GM18502 (cell line): ENCODE measurements around the gene ABHD12.

Experiments used
- ATAC-seq: cut with Tn5 transposase; IDR thresholded peaks from one replicate; pipeline ENCODE4 v1.9.1; 2021; ENCODE audit warnings: mild to moderate bottlenecking; ENCODE audit not compliant: unreplicated experiment, poor library complexity

Gene ABHD12

DNA sequence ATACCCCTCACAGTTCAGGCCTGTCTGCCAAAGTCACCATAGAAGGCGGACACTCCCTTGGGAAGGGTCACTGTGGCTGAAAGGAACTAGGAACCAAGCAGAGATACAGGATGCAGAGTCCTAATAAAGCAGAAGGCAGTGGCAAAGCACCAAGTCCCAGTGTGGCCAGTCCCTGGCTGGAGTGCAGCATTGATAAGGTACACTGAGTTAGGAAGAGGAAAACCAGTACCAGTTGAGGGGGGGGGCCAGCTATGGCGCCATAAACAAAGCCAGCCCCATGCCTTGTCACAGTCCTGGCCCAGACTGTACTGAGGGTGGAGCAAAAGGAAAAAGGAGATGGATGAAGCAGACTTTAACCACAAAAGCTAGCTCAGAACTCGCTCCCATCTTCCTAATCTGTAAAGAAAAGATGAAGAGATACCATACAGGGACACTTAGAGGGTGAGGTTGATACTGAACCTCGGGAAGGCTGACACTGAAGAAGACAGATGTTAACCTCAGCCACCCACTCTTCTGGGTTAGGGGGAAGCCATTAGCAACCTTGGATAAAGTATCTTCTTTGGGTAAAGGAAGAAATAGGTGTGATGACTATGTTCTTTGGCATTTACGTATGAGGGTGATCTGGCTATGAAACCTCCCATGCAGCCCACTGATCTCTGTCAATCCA is 7.8 kb downstream of the ABHD12 start:
- no peak for ATAC-seq

DNA sequence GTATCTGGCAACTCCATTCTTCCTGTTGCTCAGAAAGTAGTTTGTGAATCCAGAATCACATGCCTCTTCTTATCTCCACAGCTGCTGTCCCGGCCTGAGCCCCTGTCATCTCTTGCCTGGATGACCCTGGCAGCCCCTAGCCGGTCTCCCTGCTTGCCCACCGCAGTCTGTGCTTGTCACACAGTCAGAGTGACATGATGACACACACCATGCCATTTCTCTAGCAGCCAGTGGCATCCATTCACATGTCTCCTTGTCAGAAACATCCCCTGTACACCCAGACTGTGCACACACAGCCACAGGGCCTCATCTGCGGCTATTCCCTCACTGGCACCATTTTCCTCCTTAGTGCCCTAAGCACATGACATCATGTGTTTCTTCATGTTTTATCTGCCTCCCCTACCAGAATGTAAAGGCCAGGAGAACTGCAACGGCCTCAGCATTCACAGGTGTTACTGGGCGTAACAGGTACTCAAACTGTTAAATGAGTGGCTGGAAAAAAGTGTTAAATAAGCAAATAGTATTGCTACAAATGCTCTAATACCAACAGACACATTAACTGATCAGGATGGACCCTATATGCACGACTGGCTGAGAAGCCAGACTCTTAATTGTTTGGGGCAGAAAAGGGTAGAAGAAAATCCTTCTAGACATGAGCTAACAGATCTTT is 9.6 kb downstream of the ABHD12 start:
- ATAC-seq = no peak

DNA sequence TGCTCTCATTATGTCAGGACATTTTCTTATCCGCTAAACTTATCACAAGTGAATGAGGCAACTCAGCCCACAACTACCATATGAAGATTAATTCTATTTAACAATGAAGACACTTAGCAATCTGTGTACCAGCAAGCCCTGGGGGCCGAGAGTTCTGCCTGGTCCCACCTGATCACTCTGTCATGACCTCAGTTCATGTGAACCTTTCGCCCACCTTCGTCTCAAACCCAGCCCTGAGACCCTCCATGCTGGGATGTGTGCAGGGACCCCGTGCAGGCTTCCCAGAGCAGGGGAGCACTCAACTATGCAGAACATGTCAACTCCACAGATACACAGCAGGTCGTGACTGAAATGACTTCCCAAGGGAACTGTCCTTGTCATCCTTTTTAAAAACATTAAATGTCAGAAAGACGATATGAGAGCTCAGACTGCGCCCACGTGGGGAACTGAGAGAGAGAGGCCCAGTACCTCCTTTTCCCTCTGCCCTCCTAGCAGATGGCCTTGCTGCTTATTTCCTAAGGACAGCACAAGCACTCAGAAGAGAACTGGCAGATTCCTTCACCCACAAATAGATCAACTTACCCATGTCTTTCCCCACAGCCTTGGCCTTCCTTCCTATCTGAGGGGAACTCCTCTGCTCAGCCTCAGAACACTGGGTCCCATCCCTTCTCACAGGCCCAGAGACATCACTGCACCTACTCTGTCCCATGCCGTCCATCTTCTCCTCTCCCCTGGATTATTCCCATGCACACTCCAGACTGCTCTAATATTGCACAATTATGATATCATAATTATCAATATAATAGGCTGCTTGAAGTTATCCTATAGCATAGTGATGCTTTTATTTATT is 11.5 kb downstream of the ABHD12 start:
- no peak for ATAC-seq

DNA sequence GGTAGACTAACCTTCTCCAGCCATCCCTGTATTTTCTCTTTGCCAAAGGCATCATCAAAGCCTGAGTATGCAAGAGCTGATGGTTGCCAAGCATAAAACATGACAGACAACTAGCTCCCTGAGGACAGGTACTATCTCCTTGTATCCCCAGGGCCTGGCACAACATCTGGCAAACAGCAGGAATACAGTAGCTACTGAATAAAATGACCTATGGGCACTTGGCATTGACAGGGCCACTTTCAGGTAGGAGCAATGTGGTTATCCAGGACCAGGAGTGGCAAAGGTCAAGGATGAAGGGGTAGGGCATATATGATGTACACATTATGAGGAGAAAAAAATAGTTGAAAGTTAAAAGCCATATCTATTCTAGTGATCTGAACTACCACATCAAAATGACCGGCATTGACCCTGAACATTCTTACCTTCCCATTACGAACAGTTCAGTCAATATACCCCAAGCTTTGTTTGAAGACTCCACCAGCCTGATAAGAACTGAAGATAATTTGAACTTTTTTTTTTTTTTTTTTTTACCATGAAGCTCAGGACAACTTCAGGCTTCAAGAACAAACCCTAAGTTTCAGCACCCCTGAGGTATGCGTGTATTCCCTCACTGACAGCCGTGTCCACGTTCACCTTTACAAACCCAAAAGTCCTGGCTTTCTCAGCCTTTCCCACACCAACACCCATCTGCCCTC is 12.3 kb downstream of the ABHD12 start:
- ATAC-seq = no peak

DNA sequence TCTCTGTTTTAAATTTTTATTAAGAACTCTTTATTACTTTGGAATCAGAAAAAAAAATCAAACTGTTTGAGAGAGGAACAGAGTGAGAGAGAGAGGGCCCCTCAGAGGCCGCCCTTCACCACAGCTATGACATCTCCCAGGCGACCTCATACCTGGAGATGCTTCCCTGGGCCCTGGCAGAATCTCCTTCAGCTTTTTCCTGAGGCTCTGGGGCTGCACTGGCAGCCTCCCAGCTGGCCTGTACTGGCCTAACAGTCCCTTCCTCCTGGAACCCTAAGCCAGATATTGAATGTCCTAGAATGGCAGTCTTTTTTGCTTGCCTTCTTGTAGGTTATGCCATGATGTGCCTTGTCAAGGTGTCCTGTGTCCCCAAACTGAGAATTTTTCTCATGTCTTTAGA is 13.7 kb downstream of the ABHD12 start:
- no peak for ATAC-seq

DNA sequence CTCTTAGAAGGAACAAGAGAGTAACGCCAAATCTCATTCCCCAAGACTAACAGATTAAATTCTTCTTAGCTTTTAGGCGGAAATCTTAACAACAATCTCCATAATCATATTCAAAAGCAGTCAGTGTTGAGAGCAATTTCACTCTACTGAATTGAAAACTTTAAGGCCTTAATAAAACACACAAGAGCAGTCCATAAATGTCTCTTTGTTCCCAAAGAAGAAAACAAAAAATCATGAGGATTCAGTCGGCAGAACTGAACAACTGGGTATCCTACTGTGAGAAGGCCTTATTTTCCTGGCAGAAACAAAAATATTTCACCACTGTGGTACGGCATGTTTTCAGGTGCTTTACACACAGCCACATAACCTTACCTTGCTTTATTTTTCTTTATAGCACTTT is 14.4 kb downstream of the ABHD12 start:
- no peak for ATAC-seq

DNA sequence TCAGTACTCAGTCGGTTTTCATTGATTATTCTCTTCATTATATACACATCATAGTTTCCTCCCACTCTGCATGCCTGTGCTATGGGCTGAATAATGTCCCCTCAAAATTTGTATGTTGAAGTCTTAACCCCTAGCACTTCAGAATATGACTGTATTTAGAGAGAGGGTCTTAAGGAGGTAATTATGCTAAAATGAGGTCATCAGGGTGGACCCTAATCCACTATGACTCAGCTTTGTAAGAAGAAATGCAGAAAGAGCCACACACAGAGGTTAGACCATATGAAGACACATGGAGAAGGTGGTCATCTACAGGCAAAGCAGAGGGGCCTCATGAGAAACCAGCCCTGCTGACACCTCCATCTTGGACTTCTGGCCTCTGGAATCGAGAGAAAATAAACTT is 15.8 kb downstream of the ABHD12 start:
- no peak for ATAC-seq

DNA sequence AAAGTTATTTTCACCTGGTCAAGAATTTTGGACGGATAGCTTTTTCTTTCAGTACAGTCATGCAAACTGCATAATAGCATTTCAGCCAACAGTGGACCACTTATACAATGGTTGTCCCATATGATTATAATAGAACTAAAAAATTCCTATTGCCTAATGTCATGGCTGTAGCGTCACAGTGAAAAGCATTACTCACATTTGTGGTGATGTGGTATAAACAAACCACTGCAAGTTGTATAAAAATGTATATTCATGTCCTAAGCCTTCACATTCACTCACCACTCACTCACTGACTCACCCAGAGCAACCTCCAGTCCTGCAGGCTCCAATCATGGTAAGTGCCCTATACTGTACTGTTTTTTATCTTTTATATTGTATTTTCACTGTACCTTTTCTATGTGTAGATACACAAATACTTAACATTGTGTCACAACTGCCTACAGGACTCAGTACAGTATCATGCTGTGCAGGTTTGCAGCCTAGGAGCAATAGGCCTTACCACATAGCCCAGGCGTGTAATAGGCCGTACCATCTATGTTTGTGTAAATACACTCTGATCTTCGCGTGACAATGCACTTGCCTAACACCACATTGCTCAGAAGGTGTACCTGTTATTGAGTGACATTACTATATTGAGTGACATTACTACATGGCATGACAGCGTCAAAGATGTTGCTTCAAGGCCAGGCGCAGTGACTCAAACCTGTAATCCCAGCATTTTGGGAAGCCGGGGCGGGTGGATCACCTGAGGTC is 17.9 kb downstream of the ABHD12 start:
- ATAC-seq = no peak

DNA sequence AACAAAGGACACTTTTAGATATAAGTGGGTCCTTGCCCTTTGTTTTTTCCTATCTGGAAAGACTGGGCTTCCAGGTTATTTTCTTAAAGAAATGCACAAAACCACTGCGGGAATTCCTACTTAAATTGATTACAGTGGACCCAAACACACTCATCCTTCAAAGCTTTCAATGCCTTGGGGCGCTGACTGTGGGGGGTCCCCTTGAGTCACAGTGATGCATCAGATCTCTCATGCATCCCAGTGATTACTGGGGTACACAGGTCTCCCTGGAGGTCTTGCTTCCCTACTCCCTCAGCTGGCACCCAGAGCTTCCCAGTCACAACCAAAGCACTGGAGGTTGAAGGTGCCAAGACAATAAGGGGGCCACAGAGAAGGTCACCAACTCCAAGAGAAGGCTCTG is 20.7 kb downstream of the ABHD12 start:
- ATAC-seq = no peak

DNA sequence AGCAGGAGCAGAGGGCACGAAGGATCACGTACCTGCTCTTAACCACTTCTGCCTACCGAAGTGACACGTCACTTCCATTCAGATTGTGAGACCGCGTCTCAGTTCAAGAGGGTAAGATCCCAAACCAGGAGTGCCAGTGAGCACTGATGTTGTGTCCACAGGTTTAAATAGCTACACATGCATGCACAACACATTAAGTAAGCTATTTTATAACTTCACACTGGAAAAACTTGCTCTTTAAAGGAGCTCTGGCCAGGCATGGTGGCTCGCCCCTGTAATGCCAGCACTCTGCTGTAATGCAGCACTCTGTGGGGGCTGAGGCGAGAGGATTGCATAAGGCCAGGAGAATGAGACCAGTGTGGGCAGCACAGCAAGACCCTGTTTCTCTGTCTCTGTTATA is 21.1 kb downstream of the ABHD12 start:
- no peak for ATAC-seq

DNA sequence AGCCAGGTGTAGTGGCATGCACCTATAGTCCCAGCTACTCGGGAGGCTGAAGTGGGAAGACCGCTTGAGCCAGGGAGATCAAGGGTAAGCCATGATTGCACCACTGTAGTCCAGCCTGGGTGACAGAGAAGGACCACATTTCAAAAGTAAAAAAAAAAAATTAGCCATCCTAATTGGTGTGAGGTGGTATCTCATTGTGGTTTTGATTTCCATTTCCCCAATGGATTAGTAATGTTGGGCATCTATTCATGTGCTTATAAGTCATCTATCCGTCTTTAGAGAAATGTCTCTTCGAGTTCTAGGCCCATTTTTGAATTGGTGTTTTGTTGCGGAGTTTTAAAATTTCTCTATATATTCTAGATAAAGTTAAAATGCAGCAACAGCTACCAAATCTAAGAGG is 21.7 kb downstream of the ABHD12 start:
- ATAC-seq = no peak

DNA sequence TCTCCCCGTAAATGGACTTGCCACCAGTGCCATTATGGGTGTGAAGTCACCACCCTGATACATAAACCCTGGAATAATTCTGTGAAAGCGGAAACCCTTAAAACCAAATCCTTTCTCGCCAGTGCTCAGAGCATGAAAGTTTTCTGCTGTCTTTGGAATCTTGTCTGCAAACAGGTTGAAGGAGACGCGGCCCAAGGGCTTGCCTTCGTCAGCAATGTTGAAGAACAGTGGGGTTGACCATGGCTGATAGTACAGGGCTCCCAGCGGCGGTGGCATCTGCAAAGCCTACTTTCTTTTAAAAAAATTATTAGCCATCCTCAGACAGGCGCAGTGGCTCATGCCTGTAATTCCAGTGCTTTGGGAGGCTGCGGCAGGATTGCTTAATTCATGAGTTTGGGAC is 22.1 kb downstream of the ABHD12 start:
- ATAC-seq = no peak

DNA sequence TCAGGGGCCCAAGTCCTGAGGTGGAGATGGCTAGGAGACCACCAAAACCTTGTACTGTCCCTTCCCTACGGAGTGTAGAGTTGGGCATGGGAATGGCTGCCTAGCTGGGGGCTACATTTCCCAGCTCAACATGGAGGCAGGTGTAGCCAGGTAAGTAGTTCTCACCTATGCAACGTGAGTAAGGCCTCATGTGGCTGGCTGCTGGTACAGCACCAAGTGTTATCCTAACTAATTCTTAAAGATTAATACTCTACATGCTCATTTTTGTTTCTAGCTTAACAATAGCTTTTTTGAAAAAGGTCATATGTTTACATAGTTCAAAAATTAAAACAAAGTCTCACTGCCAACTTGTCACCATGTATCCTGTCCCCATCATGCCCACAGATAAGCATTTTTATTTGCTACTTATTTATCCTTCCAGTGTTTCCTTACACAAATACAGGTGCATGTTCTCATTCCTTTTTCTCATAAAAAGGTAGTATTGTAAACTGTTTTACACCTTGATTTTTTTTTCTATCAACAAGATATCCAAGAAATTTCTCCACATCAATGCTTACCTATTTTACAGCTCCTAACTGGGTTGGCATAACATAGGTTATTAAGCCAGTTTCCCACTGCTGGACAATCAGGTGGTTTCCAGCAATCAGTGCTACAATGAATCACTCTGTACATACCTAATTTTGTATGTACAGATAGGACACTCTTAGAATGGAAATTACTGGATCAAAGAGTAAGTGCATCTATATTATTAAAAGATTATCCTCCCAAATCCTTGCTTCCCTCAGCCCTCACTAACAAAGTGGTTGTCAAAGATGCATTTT is 25.5 kb downstream of the ABHD12 start:
- ATAC-seq = no peak

DNA sequence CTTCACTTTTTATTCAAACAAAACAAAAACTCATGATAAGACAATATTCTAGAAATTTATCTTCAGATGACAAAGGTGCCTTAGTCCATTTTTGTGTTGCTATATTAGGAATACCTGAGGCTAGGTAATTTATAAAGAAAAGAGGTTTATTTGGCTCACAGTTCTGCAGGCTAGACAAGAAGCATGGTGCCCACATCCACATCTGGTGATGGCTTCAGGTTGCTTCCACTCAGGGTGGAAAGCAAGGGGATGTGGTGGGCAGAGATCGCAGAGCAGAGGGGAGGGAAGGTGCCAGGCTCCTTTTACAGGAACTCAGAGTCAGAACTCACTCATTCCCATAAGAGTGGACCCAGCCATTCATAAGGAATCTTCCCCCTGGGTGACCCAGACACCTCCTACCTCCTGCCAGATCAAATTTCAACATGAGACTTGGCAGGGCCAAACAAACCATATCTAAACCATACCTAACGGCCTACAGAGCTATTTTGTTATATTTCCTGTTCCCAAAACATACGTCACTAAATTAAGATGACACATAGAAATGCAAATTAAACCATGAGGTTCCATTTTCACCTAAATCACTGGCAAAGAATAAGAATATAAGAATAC is 26.4 kb downstream of the ABHD12 start:
- no peak for ATAC-seq

DNA sequence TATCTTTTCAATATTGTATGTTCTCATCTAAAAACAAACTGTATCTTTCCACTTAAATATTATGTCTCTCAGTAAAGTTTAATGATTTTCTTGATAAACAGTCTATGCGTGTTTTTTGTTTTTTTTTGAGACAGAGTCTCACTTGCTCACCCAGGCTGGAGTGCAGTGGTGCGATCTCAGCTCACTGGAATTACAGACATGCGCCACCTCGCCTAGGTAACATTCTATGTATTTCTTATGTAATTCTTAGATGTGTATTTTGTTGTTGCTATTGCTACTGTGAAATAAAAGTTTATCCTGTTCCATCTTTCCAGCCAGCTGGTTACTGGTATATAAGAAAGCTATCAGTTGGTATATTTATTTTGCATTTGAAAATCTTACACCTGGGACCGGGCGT is 29.4 kb downstream of the ABHD12 start:
- ATAC-seq = no peak

DNA sequence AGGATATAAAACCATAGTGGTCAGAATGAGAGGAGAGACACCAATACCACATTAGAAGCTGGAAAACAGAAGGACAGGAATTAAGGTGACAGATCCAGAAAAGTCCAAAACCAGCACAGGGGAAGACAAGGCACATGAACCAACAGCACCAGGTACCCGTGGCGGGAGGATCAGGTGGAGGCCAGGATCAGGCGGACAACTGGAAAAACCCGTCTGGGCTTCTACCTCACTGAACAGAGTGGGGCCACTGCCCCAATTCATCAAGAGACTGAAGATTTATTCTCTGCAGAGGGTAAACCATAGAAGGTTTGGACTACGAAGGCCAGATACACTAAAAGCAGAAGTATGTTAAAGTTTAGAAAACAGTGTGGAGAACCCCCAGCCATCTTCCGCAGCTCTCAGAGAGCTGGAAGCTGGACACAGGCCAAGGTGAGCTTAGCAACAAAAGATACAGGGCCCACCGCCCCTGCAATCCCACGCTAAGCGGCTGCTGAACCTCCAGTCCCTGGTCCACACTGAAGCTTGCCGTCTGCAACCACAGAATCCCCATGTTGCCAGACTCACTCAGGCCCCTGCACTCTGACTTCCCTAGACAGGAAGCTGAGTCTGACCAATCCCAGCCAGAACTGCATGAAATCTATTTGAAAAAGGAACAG is 29.9 kb downstream of the ABHD12 start:
- ATAC-seq = peak; percentile 58

DNA sequence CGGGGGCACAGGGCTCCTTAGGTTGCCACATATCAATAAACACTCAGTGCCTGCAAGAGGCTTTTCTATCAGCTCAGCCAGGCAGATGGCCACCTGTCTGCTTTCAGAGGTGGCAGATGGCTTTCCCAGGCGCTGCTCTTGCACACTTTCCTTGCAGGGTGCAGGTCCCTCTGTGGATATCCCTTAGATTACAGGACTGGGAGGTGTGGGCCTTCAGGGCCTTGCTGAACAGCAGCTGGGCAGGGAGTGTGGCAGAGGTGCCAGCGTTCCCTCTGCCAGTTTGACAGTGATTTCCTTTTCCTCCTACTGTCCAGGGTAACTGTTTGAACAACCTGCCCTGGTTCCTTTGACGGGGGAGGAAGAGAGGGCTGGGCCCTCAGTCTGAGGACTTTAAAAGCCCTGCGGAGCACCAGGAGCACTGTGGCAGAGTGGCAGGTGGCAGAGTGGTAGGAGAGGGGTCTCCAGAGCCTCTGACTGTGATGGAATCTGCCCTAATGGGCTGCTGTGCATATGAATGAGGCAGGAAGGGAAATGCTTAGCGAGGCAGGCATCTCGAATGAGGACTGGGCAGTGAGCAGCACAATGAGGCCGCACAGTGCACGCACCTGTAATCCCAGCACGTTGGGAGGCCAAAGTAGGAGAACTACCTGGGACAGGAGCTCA is 34.2 kb downstream of the ABHD12 start:
- no peak for ATAC-seq

DNA sequence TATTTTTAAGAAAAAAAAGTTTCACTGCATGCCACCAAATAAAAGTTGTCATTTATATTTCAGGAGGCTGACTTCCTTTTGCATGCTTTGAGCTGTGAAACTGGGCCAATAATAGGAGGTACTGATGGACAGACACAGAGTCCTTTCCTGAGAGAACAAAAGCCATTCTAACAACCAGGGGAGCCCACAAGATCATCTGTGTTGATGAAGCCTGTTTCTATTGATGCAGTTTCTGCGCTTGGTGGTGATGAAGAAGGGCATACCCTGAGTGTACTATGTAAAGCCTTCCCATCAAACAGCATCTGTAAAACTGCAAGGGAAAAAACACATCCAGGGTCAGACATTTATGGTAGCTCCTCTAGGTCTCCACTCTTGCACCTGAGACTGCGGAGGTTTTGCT is 34.8 kb downstream of the ABHD12 start:
- ATAC-seq = no peak
